ENCODE data around the gene MSI2. TPM values are rescaled to one million over a fixed set of nuclear protein-coding genes. Genes with fewer than 3 reads are reported as not detected.

MSI2 gene
- total and polyA plus RNA-seq, 9 of the 15 experiments (the other 6 are each of a cell fraction or from before 2014, with no cell fraction given): 4.6 to 61.8 (median 42.4) TPM

- ChIA-PET CTCF (ENCODE audit: low intra/inter-chr PET ratio) (no interaction called here), POLR2A (no interaction called here)
- Histone ChIP-seq H3K4me3 (no peak overlapping the region), H3K27ac (ENCODE audit: extremely low read depth, low read depth, low read length) (no peak overlapping the region), H2AFZ (ENCODE audit: low read depth, low read length) (no peak overlapping the region), H3K9me3 (replicated peaks; ENCODE audit: control insufficient read depth, insufficient read depth, low read depth, low read length) (no peaks in the 10 kb centered on the region), H3K4me1 (replicated peaks in 1 of 2; ENCODE audit: control insufficient read depth in 2 of 2, insufficient read depth in 2 of 2, low read length in 2 of 2) (no peaks in the 10 kb centered on the region), H3K4me2 (ENCODE audit: insufficient read depth, low read length) (no peak overlapping the region), H3K36me3 (ENCODE audit: control insufficient read depth, insufficient read depth, low read length) (no peaks in the 10 kb centered on the region), H3K9me1 (ENCODE audit: control insufficient read depth, insufficient read depth, low read length) (no peaks in the 10 kb centered on the region), H4K20me1 (replicated peaks; ENCODE audit: control insufficient read depth, insufficient read depth, low read length) (no peaks in the 10 kb centered on the region), H3K9ac (ENCODE audit: insufficient read depth in 1 of 2, low read depth in 2 of 2, low read length in 2 of 2) (no peak overlapping the region), H3K79me2 (ENCODE audit: control insufficient read depth, insufficient read depth, low read length) (no peaks in the 10 kb centered on the region), H3K27me3 (ENCODE audit: control insufficient read depth in 2 of 2, insufficient read depth in 2 of 2, low read length in 2 of 2) (peaks cover 35 to 55% of the 10 kb centered on the region in 2 experiments)
- in situ Hi-C loops (cut with MboI) (no loop called here), intact Hi-C loops (cut with micrococcal nuclease) (no loop called here)
- BruUV-seq (replicated peaks): no TSS peak
- FAIRE-seq: no peak
- no peak for TF ChIP-seq YY1 (IDR thresholded peaks at IDR 0.05; ENCODE audit: borderline replicate concordance in 1 of 3, control insufficient read depth in 1 of 3, extremely low read depth in 1 of 3, insufficient read depth in 3 of 3, insufficient read length in 1 of 3, insufficient replicate concordance in 2 of 3, low read depth in 1 of 3, low read length in 2 of 3)
- no peak for TF ChIP-seq TRIM28 (IDR thresholded peaks at IDR 0.05)
- no peak for TF ChIP-seq CHD2 (IDR thresholded peaks at IDR 0.05; ENCODE audit: low read depth, low read length)
- no peak for TF ChIP-seq TCF7L2 (IDR thresholded peaks at IDR 0.05; ENCODE audit: low read depth, low read length)
- no peak for TF ChIP-seq SIX5 (IDR thresholded peaks at IDR 0.05; ENCODE audit: borderline replicate concordance in 1 of 2, insufficient read depth in 1 of 2, low read depth in 1 of 2, low read length in 2 of 2)
- TF ChIP-seq JUN (IDR thresholded peaks at IDR 0.05; ENCODE audit: borderline replicate concordance, low read depth, low read length): no peak
- no peak for TF ChIP-seq JUN (CRISPR knock-in tag; IDR thresholded peaks at IDR 0.05; ENCODE audit: borderline replicate concordance)
- no peak for TF ChIP-seq MCM7 (IDR thresholded peaks at IDR 0.05)
- TF ChIP-seq TCF7 (IDR thresholded peaks at IDR 0.05; ENCODE audit: borderline replicate concordance): no peak
- no peak for TF ChIP-seq CREB3 (tag; conservative IDR thresholded peaks at IDR 0.05; ENCODE audit: low read depth)
- TF ChIP-seq NCOA1 (IDR thresholded peaks at IDR 0.05; ENCODE audit: low read depth): no peak
- TF ChIP-seq FOSL1 (tag; conservative IDR thresholded peaks at IDR 0.05): no peak
- no peak for TF ChIP-seq SMAD3 (CRISPR knock-in tag; conservative IDR thresholded peaks at IDR 0.05)
- TF ChIP-seq SMAD4 (CRISPR knock-in tag; conservative IDR thresholded peaks at IDR 0.05): no peak
- no peak for DNase-seq (ENCODE audit: extremely low read depth in 1 of 4, low spot score in 3 of 4)
- WGBS (ENCODE audit: insufficient coverage, low coverage, missing lambda C conversion rate): 3% methylated on average over 9 of the region's 9 CpGs
- no peak for ATAC-seq
Observed at GRCh38 chr17:57706761-57707160, 450.4 kb downstream of the MSI2 start.

Data from K562 (cell line).